ENCODE results near the gene STX17. TPM values are rescaled to one million over a fixed set of nuclear protein-coding genes. Genes with fewer than 3 reads are reported as not detected.

The STX17 gene
- polyA plus RNA-seq, 1 experiment, result 16.7 TPM

- no peak for DNase-seq (ENCODE audit: low read depth, low spot score)
- Histone ChIP-seq H3K27me3 (ENCODE audit: control insufficient read depth, insufficient read depth, low read length) (no peaks in the 10 kb centered on the region), H3K27ac (ENCODE audit: low read depth, low read length) (no peak overlapping the region), H3K9me3 (ENCODE audit: control insufficient read depth, insufficient read depth, low read length) (no peaks in the 10 kb centered on the region; the same call in 1 of the 2 replicates), H3K4me3 (ENCODE audit: low read depth, low read length) (no peak overlapping the region)
- ChIA-PET POLR2A (no interaction called here), CTCF (interaction anchor here (1.4 kb wide), 1 partner anchor 12 kb away, joined by 4 read pairs; no protein-coding TSS in a partner anchor)
- TF ChIP-seq CTCF (IDR thresholded peaks at IDR 0.05; ENCODE audit: low read depth, low read length), result no peak
Observed at GRCh38 chr9:99925541-99925940, 19.1 kb downstream of the STX17 start.

GRCh38 chr9:99929652-99930051 is 23.2 kb downstream of the STX17 start:
- ChIA-PET CTCF (interaction anchor here (1.4 kb wide), 1 partner anchor 18 kb away, joined by 3 read pairs; no protein-coding TSS in a partner anchor), POLR2A (no interaction called here)

GRCh38 chr9:99931155-99931840 is 24.8 kb downstream of the STX17 start:
- H3K27me3 ChIP-seq (ENCODE audit: control insufficient read depth, insufficient read depth, low read length), result no peaks in the 10 kb centered on the region
- no peak for TF ChIP-seq CTCF (IDR thresholded peaks at IDR 0.05; ENCODE audit: low read depth, low read length)
- H3K9me3 ChIP-seq (ENCODE audit: control insufficient read depth, insufficient read depth, low read length), result no peaks in the 10 kb centered on the region; the same call in 1 of the 2 replicates
- DNase-seq (ENCODE audit: low read depth, low spot score), result no peak
- H3K4me3 ChIP-seq (ENCODE audit: low read depth, low read length), result no peak overlapping the region
- no peak overlapping the region for H3K27ac ChIP-seq (ENCODE audit: low read depth, low read length)
- CTCF ChIA-PET, result interaction anchor here (1.0 to 1.3 kb wide), 3 partner anchors 16 to 291 kb away, joined by 4 to 6 read pairs (median 4); no protein-coding TSS in a partner anchor
- POLR2A ChIA-PET, result no interaction called here

More at GRCh38 chr9:99929652-99930051, 23.2 kb downstream of the STX17 start:
- no peak for TF ChIP-seq CTCF (IDR thresholded peaks at IDR 0.05; ENCODE audit: low read depth, low read length)
- Histone ChIP-seq H3K27ac (ENCODE audit: low read depth, low read length) (no peak overlapping the region), H3K4me3 (ENCODE audit: low read depth, low read length) (no peak overlapping the region), H3K27me3 (ENCODE audit: control insufficient read depth, insufficient read depth, low read length) (no peaks in the 10 kb centered on the region), H3K9me3 (ENCODE audit: control insufficient read depth, insufficient read depth, low read length) (no peaks in the 10 kb centered on the region; the same call in 1 of the 2 replicates)
- no peak for DNase-seq (ENCODE audit: low read depth, low spot score)

- no peaks in the 10 kb centered on the region for H3K9me3 ChIP-seq (ENCODE audit: control insufficient read depth, insufficient read depth, low read length)
- no peak overlapping the region for H3K4me3 ChIP-seq (ENCODE audit: low read depth, low read length)
- TF ChIP-seq CTCF (IDR thresholded peaks at IDR 0.05; ENCODE audit: low read depth, low read length), result no peak
- no peak for DNase-seq (ENCODE audit: low read depth, low spot score)
- ChIA-PET POLR2A (no interaction called here), CTCF (interaction anchor here (1.1 to 1.6 kb wide), 2 partner anchors 10 to 11 kb away, joined by 4 to 8 read pairs; no protein-coding TSS in a partner anchor)
- no peaks in the 10 kb centered on the region for H3K27me3 ChIP-seq (ENCODE audit: control insufficient read depth, insufficient read depth, low read length)
- H3K27ac ChIP-seq (ENCODE audit: low read depth, low read length), result no peak overlapping the region
Observed at GRCh38 chr9:99936947-99937587, 30.6 kb downstream of the STX17 start.

GRCh38 chr9:99947395-99947794 is 40.9 kb downstream of the STX17 start:
- POLR2A ChIA-PET, result no interaction called here
- TF ChIP-seq CTCF (IDR thresholded peaks at IDR 0.05; ENCODE audit: low read depth, low read length), result peak; percentile 42

More at GRCh38 chr9:99947395-99947794, 40.9 kb downstream of the STX17 start:
- DNase-seq (ENCODE audit: low read depth, low spot score), result no peak
- CTCF ChIA-PET, result interaction anchor here (0.7 to 2.3 kb wide), 17 partner anchors 9 to 762 kb away, joined by 3 to 11 read pairs (median 3); partner anchors contain the start of gene STX17
- Histone ChIP-seq H3K4me3 (ENCODE audit: low read depth, low read length) (no peak overlapping the region), H3K27ac (ENCODE audit: low read depth, low read length) (no peak overlapping the region), H3K27me3 (ENCODE audit: control insufficient read depth, insufficient read depth, low read length) (no peaks in the 10 kb centered on the region), H3K9me3 (ENCODE audit: control insufficient read depth, insufficient read depth, low read length) (no peaks in the 10 kb centered on the region)
